SK-N-SH (cell line): ENCODE results near the gene PXDC1. TPM values are rescaled to one million over a fixed set of nuclear protein-coding genes. Genes with fewer than 3 reads are reported as not detected.

Experiments
- CTCF ChIA-PET: fragments of 300-600, 350-600 bp; formaldehyde crosslinking; extraction: SDS; loops from one replicate; lab custom pipeline; 2021; lab: Yijun Ruan, JAX
- POLR2A ChIA-PET: fragments of 350-600 bp; sonication (Branson Sonifier 250); formaldehyde crosslinking; extraction: SDS; loops from one replicate; lab custom pipeline; 2020; ENCODE audit warnings: antibody characterized with exemption, inconsistent platforms; lab: Yijun Ruan, JAX
- DNase-seq: peaks from one replicate; pipeline ENCODE4 v3.0.0; 2012
- H2AFZ ChIP-seq: fragments of 200-600 bp; sonication (generic); 2 replicates; pipeline ENCODE4 v1.8.1; 2016; ENCODE audit warnings: antibody characterized with exemption, mild to moderate bottlenecking, low read depth
- H3F3A ChIP-seq: fragments of 200-600 bp; sonication (generic); replicated peaks from 2 replicates; pipeline ENCODE3; 2016; ENCODE audit warnings: antibody characterized with exemption, mild to moderate bottlenecking; ENCODE audit not compliant: insufficient read depth
- H3K27ac ChIP-seq, 2 experiments: fragments of 200-500 bp in 1 of 2; fragments of 200-600 bp in 1 of 2; sonication (Bioruptor generic) in 1 of 2; sonication (generic), shearing (Covaris generic) in 1 of 2; 2 replicates each; pipeline versions ENCODE4 v1.5.1 to v1.6.1; 2014 to 2016; ENCODE audit warnings: low read depth in 2 of 2, inconsistent platforms in 1 of 2, low read length in 1 of 2, mild to moderate bottlenecking in 1 of 2, mixed read lengths in 1 of 2
- H3K27me3 ChIP-seq: fragments of 200-600 bp; sonication (generic), shearing (Covaris generic); 2 replicates; pipeline ENCODE4 v1.6.1; 2016; ENCODE audit warnings: mixed run types; ENCODE audit not compliant: insufficient read depth
- H3K36me3 ChIP-seq, 2 experiments: fragments of 200-500 bp in 1 of 2; fragments of 200-600 bp in 1 of 2; sonication (Bioruptor generic) in 1 of 2; sonication (generic) in 1 of 2; replicated peaks in 1 of 2; 2 replicates each; pipeline versions ENCODE3 to v1.5.1; 2014 to 2016; ENCODE audit warnings: low read length in 1 of 2, mild to moderate bottlenecking in 1 of 2; ENCODE audit not compliant: insufficient read depth in 2 of 2, control insufficient read depth in 1 of 2
- H3K4me1 ChIP-seq, 2 experiments: fragments of 200-500 bp in 1 of 2; fragments of 200-600 bp in 1 of 2; sonication (Bioruptor generic) in 1 of 2; sonication (generic), shearing (Covaris generic) in 1 of 2; 2 replicates each; pipeline versions ENCODE4 v1.5.1 to v1.6.1; 2014 to 2016; ENCODE audit warnings: low read depth in 1 of 2, low read length in 1 of 2, mixed run types in 1 of 2; ENCODE audit not compliant: insufficient read depth in 2 of 2, control insufficient read depth in 1 of 2
- H3K4me2 ChIP-seq: fragments of 200-600 bp; sonication (generic), shearing (Covaris generic); 2 replicates; pipeline ENCODE4 v1.6.1; 2017; ENCODE audit warnings: mixed run types
- H3K4me3 ChIP-seq, 2 experiments: fragments of 200-500 bp in 1 of 2; fragments of 200-600 bp in 1 of 2; sonication (Bioruptor generic) in 1 of 2; sonication (generic), shearing (Covaris generic) in 1 of 2; 2 replicates each; pipeline versions ENCODE4 v1.5.1 to v1.8.1; 2014 to 2016; ENCODE audit warnings: low read depth in 2 of 2, inconsistent platforms in 1 of 2, low read length in 1 of 2, mild to moderate bottlenecking in 1 of 2, mixed read lengths in 1 of 2, moderate library complexity in 1 of 2
- H3K79me2 ChIP-seq: fragments of 200-600 bp; sonication (generic); 2 replicates; pipeline ENCODE4 v1.8.1; 2017; ENCODE audit warnings: mild to moderate bottlenecking; ENCODE audit not compliant: insufficient read depth
- H3K9ac ChIP-seq: fragments of 200-600 bp; sonication (generic); 2 replicates; pipeline ENCODE4 v1.6.1; 2017; ENCODE audit warnings: mixed run types
- H3K9me2 ChIP-seq: fragments of 200-600 bp; sonication (generic); 2 replicates; pipeline ENCODE4 v1.6.1; 2017; ENCODE audit warnings: mixed run types
- H3K9me3 ChIP-seq: fragments of 200-600 bp; sonication (generic); 2 replicates; pipeline ENCODE4 v1.6.1; 2017; ENCODE audit warnings: mixed run types, mild to moderate bottlenecking, moderate library complexity
- H4K20me1 ChIP-seq: fragments of 200-600 bp; sonication (generic); 2 replicates; pipeline ENCODE4 v1.6.1; 2017; ENCODE audit warnings: mild to moderate bottlenecking, mixed run types; ENCODE audit not compliant: insufficient read depth
- ELF1 ChIP-seq: IDR thresholded peaks from 2 replicates; pipeline ENCODE4 v1.4.0; 2012
- EZH2phosphoT487 ChIP-seq: fragments of 200-600 bp; sonication (generic); IDR thresholded peaks from 2 replicates; pipeline ENCODE4 v1.6.1; 2017; ENCODE audit warnings: low read depth, mixed run types, mild to moderate bottlenecking, antibody characterized with exemption, moderate library complexity, borderline replicate concordance
- FOSL2 ChIP-seq: IDR thresholded peaks from 2 replicates; pipeline ENCODE4 v1.4.0; 2012; ENCODE audit warnings: low read depth, mild to moderate bottlenecking, moderate library complexity, borderline replicate concordance
- GABPA ChIP-seq: IDR thresholded peaks from 2 replicates; pipeline ENCODE4 v1.4.0; 2012; ENCODE audit warnings: low read depth, mild to moderate bottlenecking
- JUND ChIP-seq: IDR thresholded peaks from 2 replicates; pipeline ENCODE4 v1.4.0; 2012
- MEF2A ChIP-seq: IDR thresholded peaks from 2 replicates; pipeline ENCODE4 v1.4.0; 2012; ENCODE audit warnings: low read depth, borderline replicate concordance
- RFX5 ChIP-seq: IDR thresholded peaks from 2 replicates; pipeline ENCODE4 v1.6.1; 2012; ENCODE audit warnings: mild to moderate bottlenecking, improper control_type of control experiment, low read length
- SIN3A ChIP-seq: IDR thresholded peaks from 2 replicates; pipeline ENCODE4 v1.6.1; 2012; ENCODE audit warnings: low read depth, mild to moderate bottlenecking, low read length, moderate library complexity, borderline replicate concordance
- YY1 ChIP-seq: IDR thresholded peaks from 2 replicates; pipeline ENCODE4 v1.4.0; 2012; ENCODE audit warnings: low read depth, mild to moderate bottlenecking
- WGBS: methylation state at CpG from one replicate; pipeline ENCODE4 v1.1.6; 2017; ENCODE audit warnings: low lambda C conversion rate; 5-methylcytosine and 5-hydroxymethylcytosine counted together
- polyA plus RNA-seq, 3 experiments: library from polyadenylated mRNA; depleted of rRNA; stranded (reverse); fragments of >200 nt; gene quantifications; 2 replicates each; pipeline ENCODE4 v1.2.3, GENCODE V29; 2012
- TF ChIP-seq, protein P1 (sequence below): IDR thresholded peaks from 2 replicates; pipeline ENCODE4 v1.4.0; 2012; ENCODE audit warnings: low read depth
- TF ChIP-seq, protein P2 (sequence below): IDR thresholded peaks from 2 replicates; pipeline ENCODE4 v1.6.1; 2012; ENCODE audit warnings: mild to moderate bottlenecking, low read depth, low read length, moderate library complexity

Gene PXDC1
- polyA plus RNA-seq, 1 of the 3 experiments (the other 2 are of a cell fraction), result 14.1 TPM

DNA sequence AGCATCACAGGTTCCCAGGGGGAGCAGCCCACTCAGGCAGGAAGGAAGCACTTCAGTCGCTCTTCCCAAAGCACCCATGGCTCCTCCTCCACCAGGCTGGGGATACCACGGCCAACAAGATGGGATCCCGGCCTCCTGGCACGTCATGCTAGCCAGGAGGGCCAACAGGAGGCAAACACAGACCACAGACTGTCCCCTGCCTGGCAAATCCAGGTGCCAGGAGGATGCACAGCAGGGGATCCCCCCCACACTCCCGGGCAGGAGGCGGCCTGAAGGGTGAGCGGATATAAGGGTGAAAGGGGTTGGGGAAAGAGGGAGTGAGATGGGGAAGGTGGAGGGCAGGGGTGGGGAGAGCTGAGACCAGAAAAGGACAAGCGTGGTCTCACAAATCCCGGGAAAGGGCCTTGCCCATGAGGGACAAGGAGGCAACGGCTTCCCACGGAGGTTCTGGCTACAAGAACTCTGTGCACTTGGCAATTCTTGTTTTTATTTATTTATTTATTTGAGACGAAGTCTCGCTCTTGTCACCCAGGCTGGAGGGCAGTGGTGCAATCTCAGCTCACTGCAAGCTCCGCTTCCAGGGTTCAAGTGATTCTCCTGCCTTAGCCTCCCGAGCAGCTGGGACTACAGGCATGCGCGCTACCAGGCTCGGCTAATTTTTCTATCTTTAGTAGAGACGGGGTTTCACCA is 7.2 kb downstream of the PXDC1 start:
- H3F3A ChIP-seq, result peaks cover 35% of the 10 kb centered on the region
- DNase-seq, result no peak
- peaks cover 100% of the 10 kb centered on the region for H3K79me2 ChIP-seq
- ChIA-PET POLR2A (no interaction called here), CTCF (interaction anchor here (1.6 to 8.5 kb wide), 8 partner anchors 11 to 466 kb away, joined by 6 to 88 read pairs (median 12); partner anchors contain the start of gene FAM50B)
- H3K27me3 ChIP-seq, result no peaks in the 10 kb centered on the region
- H3K4me1 ChIP-seq, result peaks cover 9 to 26% of the 10 kb centered on the region in 2 experiments; a peak in 3 of 4 replicates
- H3K9me2 ChIP-seq, result no peaks in the 10 kb centered on the region
- H3K27ac ChIP-seq, result peak overlapping the region in 1 of 2 experiments; percentile 31; a peak in 1 of 4 replicates
- H3K36me3 ChIP-seq, result peaks cover 6 to 27% of the 10 kb centered on the region in 2 experiments
- H3K4me2 ChIP-seq, result peak overlapping the region; percentile 29; the same call in 1 of the 2 replicates
- H4K20me1 ChIP-seq, result peaks cover 99% of the 10 kb centered on the region
- TF ChIP-seq ELF1, result no peak
- no peak for TF ChIP-seq FOSL2
- TF ChIP-seq RFX5, result no peak
- TF ChIP-seq YY1, result no peak
- no peak for TF ChIP-seq JUND
- TF ChIP-seq MEF2A, result no peak
- no peak overlapping the region for H2AFZ ChIP-seq
- no peak overlapping the region for H3K4me3 ChIP-seq
- H3K9me3 ChIP-seq, result no peaks in the 10 kb centered on the region
- H3K9ac ChIP-seq, result no peak overlapping the region
- WGBS, result 85% methylated on average over 18 of the region's 19 CpGs

DNA sequence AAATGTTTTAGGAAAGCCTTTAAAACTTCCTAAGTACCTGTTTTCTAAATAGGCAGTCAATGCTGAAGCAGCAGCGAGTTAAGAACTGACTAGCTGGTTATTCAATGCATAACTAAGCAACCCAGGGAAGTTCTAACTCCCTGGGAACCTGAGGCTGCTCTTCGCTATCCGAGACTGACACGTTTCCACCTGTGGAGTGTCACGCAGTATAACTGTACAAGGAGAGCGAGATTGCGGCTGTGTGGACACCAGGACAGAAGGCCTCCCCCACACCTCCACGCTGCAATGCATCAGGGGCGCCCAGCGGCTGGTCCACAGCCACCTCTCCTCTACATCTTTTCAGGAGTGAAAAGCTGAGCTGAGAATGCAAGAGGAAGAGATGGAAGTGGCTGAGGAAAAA is 8.0 kb downstream of the PXDC1 start:
- H3K36me3 ChIP-seq, result peaks cover 10 to 27% of the 10 kb centered on the region in 2 experiments

More for the DNA sequence above, 8.0 kb downstream of the PXDC1 start:
- Histone ChIP-seq H3K27me3 (no peaks in the 10 kb centered on the region), H3K4me1 (peaks cover 8 to 23% of the 10 kb centered on the region in 2 experiments; a peak in 3 of 4 replicates), H2AFZ (no peak overlapping the region), H3K9me3 (no peaks in the 10 kb centered on the region), H3K4me2 (peak overlapping the region; percentile 29), H3K79me2 (peaks cover 100% of the 10 kb centered on the region), H3K9ac (no peak overlapping the region), H3K4me3 (no peak overlapping the region), H3F3A (peaks cover 30% of the 10 kb centered on the region), H3K9me2 (no peaks in the 10 kb centered on the region), H4K20me1 (peaks cover 99% of the 10 kb centered on the region), H3K27ac (peak overlapping the region in 1 of 2 experiments; percentile 31; a peak in 2 of 4 replicates)
- WGBS, result 93% methylated on average over 10 of the region's 10 CpGs
- TF ChIP-seq, protein P1, sequence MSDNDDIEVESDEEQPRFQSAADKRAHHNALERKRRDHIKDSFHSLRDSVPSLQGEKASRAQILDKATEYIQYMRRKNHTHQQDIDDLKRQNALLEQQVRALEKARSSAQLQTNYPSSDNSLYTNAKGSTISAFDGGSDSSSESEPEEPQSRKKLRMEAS, result no peak
- TF ChIP-seq JUND (no peak), EZH2phosphoT487 (no peak), SIN3A (no peak), GABPA (no peak)
- TF ChIP-seq, protein P2, sequence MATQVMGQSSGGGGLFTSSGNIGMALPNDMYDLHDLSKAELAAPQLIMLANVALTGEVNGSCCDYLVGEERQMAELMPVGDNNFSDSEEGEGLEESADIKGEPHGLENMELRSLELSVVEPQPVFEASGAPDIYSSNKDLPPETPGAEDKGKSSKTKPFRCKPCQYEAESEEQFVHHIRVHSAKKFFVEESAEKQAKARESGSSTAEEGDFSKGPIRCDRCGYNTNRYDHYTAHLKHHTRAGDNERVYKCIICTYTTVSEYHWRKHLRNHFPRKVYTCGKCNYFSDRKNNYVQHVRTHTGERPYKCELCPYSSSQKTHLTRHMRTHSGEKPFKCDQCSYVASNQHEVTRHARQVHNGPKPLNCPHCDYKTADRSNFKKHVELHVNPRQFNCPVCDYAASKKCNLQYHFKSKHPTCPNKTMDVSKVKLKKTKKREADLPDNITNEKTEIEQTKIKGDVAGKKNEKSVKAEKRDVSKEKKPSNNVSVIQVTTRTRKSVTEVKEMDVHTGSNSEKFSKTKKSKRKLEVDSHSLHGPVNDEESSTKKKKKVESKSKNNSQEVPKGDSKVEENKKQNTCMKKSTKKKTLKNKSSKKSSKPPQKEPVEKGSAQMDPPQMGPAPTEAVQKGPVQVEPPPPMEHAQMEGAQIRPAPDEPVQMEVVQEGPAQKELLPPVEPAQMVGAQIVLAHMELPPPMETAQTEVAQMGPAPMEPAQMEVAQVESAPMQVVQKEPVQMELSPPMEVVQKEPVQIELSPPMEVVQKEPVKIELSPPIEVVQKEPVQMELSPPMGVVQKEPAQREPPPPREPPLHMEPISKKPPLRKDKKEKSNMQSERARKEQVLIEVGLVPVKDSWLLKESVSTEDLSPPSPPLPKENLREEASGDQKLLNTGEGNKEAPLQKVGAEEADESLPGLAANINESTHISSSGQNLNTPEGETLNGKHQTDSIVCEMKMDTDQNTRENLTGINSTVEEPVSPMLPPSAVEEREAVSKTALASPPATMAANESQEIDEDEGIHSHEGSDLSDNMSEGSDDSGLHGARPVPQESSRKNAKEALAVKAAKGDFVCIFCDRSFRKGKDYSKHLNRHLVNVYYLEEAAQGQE, result no peak
- POLR2A ChIA-PET, result no interaction called here
- CTCF ChIA-PET, result interaction anchor here (1.0 to 8.5 kb wide), 16 partner anchors 9 to 467 kb away, joined by 3 to 88 read pairs (median 6); partner anchors contain the start of genes FAM50B and PXDC1
- no peak for DNase-seq
